ENCODE measurements around the gene WRAP73. TPM values are rescaled to one million over a fixed set of nuclear protein-coding genes. Genes with fewer than 3 reads are reported as not detected.

The WRAP73 gene
- polyA plus RNA-seq, 1 donor from 2014 or later = 29.7 TPM

DNA sequence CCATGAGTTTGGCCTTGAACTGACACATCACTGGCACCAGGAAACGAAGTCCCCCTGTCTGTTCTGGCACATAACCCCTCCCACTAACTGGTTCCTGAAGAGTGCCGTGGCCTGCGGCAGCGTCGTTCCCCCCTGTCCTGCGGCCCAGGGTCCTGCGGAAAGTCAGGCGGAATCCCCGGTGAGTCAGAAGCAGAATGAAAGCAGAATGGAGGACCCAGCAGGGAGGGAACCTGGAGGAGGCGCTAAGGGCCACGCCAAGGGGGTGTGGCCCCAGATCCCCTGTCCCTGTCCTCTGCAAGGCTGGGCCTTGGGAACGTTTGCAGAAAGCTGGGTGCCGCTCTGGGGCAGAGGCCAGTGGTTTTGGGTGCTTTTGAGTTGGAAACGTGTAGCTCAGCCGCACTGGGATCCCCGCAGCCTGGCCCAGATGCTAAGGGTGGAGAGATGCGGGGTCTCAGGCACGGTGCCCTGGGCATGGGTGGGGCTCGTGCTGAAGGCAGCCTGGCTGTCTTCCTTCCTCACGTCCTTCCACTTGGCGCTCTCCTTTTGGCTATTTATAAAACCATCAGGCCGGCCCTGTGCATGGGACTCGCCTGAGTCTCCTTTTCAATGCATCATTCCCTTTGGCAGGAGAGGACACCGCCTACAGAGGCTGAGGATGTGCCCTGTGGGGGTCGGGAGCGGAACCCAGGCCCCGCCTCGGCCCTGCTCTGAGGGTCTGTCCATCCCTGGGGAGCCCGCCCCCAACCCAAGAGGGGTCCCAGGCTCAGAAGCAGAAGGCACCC, 38.6 kb upstream of the WRAP73 start:
- H3K27ac Mint-ChIP-seq = no peak overlapping the region
- no peak overlapping the region for H3K4me3 Mint-ChIP-seq
- no peaks in the 10 kb centered on the region for H3K36me3 Mint-ChIP-seq
- peaks cover 0 to 3% (median 0%) of the 10 kb centered on the region in 3 donors for H3K4me1 Mint-ChIP-seq
- H3K9me3 Mint-ChIP-seq = no peaks in the 10 kb centered on the region
- peaks cover 5% of the 10 kb centered on the region for H3K27me3 Mint-ChIP-seq

GRCh38 chr1:3687504-3687903, 37.6 kb upstream of the WRAP73 start:
- no peaks in the 10 kb centered on the region for H3K9me3 Mint-ChIP-seq
- no peaks in the 10 kb centered on the region for H3K36me3 Mint-ChIP-seq
- peaks cover 0 to 4% (median 3%) of the 10 kb centered on the region in 3 donors for H3K4me1 Mint-ChIP-seq
- peaks cover 5% of the 10 kb centered on the region for H3K27me3 Mint-ChIP-seq
- H3K4me3 Mint-ChIP-seq = no peak overlapping the region
- no peak overlapping the region for H3K27ac Mint-ChIP-seq

DNA sequence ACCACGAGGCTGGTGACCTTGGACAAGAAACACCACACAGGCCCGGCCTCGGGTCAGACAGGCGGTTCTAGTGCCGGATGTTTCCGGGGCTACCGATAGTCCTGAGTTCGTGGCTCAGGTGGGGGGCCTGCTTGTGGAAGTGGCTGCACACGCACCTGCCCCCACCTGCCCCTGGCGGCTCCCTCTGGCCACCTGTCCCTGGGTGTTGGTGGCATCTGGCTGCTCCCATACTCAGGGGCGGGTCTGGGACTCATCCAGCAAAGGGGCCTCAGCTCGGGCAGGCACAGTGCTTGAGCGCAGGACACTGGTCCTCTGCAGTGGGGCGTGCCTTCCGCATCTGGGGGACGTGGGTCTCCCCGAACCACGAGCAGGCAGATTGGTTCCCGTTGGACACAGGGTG, 36.0 kb upstream of the WRAP73 start:
- no peak overlapping the region for H3K4me3 Mint-ChIP-seq
- peaks cover 0 to 4% (median 0%) of the 10 kb centered on the region in 3 donors for H3K4me1 Mint-ChIP-seq
- no peaks in the 10 kb centered on the region for H3K9me3 Mint-ChIP-seq
- H3K36me3 Mint-ChIP-seq = no peaks in the 10 kb centered on the region
- no peak overlapping the region for H3K27ac Mint-ChIP-seq
- H3K27me3 Mint-ChIP-seq = peaks cover 2% of the 10 kb centered on the region

DNA sequence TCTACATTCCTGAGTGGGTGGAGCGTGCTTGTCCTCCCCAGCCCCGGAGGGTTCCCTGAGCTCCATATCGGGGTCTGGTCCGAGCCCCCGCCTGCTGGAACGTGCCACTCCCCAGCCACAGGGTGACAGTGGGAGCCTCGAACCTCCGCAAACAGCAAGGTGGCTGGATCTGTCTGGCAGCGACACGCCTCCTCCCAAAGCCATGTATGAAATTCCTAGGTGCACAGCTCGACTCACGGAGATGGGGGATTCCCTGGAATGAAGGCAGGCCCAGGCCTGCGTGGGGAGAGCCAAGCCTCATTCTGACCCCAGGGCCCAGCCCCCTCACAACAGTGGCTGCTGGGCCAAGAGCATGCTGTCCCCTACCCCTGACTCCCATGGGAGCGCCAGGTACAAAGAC, 35.3 kb upstream of the WRAP73 start:
- no peaks in the 10 kb centered on the region for H3K9me3 Mint-ChIP-seq
- no peak overlapping the region for H3K27ac Mint-ChIP-seq
- peaks cover 2% of the 10 kb centered on the region for H3K27me3 Mint-ChIP-seq
- H3K4me1 Mint-ChIP-seq = peaks cover 3 to 10% (median 5%) of the 10 kb centered on the region in 3 donors
- H3K36me3 Mint-ChIP-seq = no peaks in the 10 kb centered on the region
- H3K4me3 Mint-ChIP-seq = peak overlapping the region in 1 of 4 donors; percentile 49

GRCh38 chr1:3683992-3684391, 34.1 kb upstream of the WRAP73 start:
- H3K27me3 Mint-ChIP-seq = peaks cover 2% of the 10 kb centered on the region
- peak overlapping the region in 1 of 4 donors; percentile 28 for H3K4me3 Mint-ChIP-seq
- H3K36me3 Mint-ChIP-seq = no peaks in the 10 kb centered on the region
- peaks cover 4 to 18% (median 9%) of the 10 kb centered on the region in 3 donors for H3K4me1 Mint-ChIP-seq
- no peak overlapping the region for H3K27ac Mint-ChIP-seq
- no peaks in the 10 kb centered on the region for H3K9me3 Mint-ChIP-seq

- Mint-ChIP-seq H3K9me3 (no peaks in the 10 kb centered on the region), H3K4me1 (peaks cover 6 to 20% (median 12%) of the 10 kb centered on the region in 3 donors), H3K36me3 (no peaks in the 10 kb centered on the region), H3K27me3 (peaks cover 2% of the 10 kb centered on the region), H3K4me3 (no peak overlapping the region), H3K27ac (peak overlapping the region in 2 of 3 donors; percentile 49 to 65)
These were observed 33.3 kb upstream of the WRAP73 start for GRCh38 chr1:3683197-3683596.

DNA sequence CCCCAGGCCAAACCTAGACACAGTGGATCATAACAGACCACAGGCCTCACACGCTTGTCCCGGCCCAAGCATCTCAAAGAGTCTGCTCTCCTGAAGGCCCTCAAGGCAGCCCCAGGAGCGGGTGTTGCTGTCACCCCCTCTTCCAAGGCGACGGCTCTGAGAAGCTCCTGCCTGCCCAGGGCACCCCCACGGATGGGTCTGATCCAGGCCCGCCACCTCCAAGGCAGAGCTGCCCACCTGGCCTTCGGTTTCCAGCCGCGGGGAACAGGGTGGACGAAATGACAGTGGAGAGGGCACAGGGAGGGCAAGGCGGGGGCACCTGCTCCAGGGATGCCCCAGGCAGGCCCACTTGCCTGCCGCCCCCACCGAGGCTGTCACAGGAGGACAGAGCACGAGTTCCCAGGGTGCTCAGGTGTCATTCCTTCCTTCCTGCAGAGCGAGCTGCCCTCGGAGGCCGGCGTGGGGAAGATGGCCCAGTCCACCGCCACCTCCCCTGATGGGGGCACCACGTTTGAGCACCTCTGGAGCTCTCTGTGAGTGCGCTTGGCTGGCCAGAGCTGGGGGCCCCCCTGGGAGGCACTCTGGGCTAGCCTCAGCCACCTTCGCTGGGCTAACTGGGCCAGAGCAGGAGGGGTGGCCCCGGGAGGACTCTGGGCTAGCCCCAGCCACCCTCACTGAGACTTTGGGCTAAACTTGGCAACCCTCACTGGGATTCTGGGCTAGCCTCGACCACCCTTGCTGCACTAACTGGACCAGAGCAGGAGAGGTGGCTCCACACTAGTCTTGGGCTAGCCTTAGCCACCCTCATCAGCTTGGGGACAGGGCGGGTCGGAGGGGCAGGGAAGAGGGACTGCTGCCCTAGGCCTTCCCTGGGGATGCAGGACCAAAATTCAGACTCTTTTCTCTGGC, 32.2 kb upstream of the WRAP73 start:
- H3K9me3 Mint-ChIP-seq = no peaks in the 10 kb centered on the region
- H3K4me3 Mint-ChIP-seq = no peak overlapping the region
- peaks cover 3% of the 10 kb centered on the region for H3K27me3 Mint-ChIP-seq
- H3K4me1 Mint-ChIP-seq = peaks cover 15 to 29% (median 22%) of the 10 kb centered on the region in 3 donors
- H3K36me3 Mint-ChIP-seq = no peaks in the 10 kb centered on the region
- peak overlapping the region in 1 of 3 donors; percentile 49 for H3K27ac Mint-ChIP-seq

GRCh38 chr1:3681231-3681897, 31.5 kb upstream of the WRAP73 start:
- H3K27ac Mint-ChIP-seq = peak overlapping the region in 1 of 3 donors; percentile 90
- peaks cover 3% of the 10 kb centered on the region for H3K27me3 Mint-ChIP-seq
- peaks cover 20 to 33% (median 28%) of the 10 kb centered on the region in 3 donors for H3K4me1 Mint-ChIP-seq
- no peaks in the 10 kb centered on the region for H3K36me3 Mint-ChIP-seq
- H3K9me3 Mint-ChIP-seq = no peaks in the 10 kb centered on the region
- no peak overlapping the region for H3K4me3 Mint-ChIP-seq

DNA sequence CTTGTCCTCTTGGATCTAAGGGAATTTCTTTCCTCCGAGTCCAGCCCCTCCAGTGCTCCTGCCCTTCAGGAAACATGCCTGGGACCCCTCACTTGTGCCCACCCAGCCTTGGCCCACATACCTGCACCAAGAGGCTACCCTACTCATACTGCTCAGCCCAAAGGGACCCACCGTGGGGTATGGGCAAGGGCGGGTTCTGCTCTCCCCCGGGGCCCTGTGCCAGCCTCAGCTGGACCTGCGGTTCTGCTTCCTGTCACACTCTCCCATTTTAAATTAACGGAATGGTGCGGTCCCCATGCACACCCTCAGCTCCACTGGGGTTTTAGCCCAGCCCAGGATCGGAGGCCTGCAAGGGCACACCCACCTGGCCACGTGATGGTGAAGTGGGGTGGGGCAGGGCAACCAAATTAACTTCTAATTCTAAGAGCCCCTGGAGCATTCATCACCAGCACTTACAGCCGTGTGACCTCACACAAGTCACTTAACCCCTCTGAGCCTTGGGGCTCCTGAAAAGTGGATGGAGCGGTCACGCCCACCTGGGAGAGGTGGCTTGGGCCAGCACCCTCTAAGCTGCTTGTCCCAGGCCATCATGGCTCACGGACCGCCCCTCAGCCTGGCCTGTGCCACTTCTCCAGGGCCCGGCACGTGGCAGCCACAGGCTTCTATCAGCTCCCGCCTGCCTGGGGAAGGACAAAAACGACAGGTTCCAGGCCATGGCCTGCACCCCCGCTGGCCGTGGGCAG, 30.8 kb upstream of the WRAP73 start:
- Mint-ChIP-seq H3K27me3 (peaks cover 3% of the 10 kb centered on the region), H3K4me1 (peaks cover 20 to 34% (median 28%) of the 10 kb centered on the region in 3 donors), H3K27ac (peak overlapping the region in 2 of 3 donors; percentile 63 to 90), H3K36me3 (no peaks in the 10 kb centered on the region), H3K4me3 (peak overlapping the region in 3 of 4 donors; percentile 44 to 87 (median 81)), H3K9me3 (no peaks in the 10 kb centered on the region)

DNA sequence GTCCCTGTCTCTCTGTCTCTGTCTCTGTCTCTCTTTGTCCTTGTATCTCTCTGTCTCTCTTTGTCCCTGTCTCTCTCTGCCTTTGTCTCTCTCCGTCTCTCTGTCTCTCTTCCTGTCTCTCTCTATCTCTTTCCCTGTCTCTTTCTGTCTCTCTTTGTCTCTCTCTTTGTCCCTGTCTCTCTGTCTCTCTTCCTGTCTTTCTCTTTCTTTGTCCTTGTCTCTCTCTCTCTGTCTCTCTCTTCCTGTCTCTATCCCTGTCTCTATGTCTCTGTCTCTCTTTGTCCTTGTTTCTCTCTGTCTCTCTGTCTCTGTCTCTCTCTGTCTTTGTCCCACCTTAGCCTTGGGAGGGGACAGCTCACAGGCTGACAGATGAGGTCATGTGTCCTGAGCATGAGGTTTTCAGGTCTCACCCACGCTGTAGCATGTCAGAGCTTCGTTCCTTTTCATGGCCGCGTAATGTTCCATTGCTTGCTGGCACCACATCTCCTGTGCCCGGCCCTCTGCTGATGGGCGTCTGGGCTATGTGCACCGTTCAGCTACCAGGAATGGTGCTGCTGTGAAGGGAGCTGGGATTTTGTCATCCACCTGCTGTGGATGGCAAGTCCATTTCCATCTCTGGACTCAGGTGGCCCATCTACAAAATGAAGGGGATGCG, 30.0 kb upstream of the WRAP73 start:
- peak overlapping the region in 3 of 4 donors; percentile 26 to 91 (median 87) for H3K4me3 Mint-ChIP-seq
- H3K27ac Mint-ChIP-seq = peak overlapping the region; percentile 59 to 90 (median 80)

DNA sequence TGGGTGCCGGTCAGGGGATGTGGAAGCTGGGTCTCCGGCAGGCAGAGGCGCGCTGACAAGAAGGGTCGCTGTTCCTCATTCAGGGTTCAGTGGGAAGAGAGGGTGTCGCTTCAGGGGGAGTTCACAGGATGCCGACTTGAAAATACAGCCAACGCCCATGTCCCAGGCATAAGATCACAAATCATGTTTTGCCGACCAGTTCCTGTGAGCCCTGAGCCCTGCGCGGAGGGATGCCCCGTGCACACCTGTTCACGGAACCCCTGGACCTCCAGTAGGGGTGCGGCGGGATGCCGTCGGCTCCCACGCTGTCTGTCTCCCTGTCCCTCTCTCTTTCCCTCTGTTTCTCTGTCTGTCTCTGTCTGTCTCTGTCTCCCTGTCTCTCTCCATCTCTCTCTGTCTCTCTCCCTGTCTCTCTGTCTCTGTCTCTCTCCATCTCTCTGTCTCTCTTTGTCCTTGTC, 29.2 kb upstream of the WRAP73 start:
- no peaks in the 10 kb centered on the region for H3K9me3 Mint-ChIP-seq
- H3K27me3 Mint-ChIP-seq = peaks cover 3% of the 10 kb centered on the region
- peaks cover 20 to 37% (median 28%) of the 10 kb centered on the region in 3 donors for H3K4me1 Mint-ChIP-seq
- peak overlapping the region in 3 of 4 donors; percentile 79 to 91 (median 83) for H3K4me3 Mint-ChIP-seq
- H3K36me3 Mint-ChIP-seq = no peaks in the 10 kb centered on the region
- peak overlapping the region; percentile 71 to 92 (median 80) for H3K27ac Mint-ChIP-seq

More for the DNA sequence above, 30.0 kb upstream of the WRAP73 start:
- Mint-ChIP-seq H3K27me3 (peaks cover 3% of the 10 kb centered on the region), H3K9me3 (no peaks in the 10 kb centered on the region), H3K4me1 (peaks cover 20 to 37% (median 28%) of the 10 kb centered on the region in 3 donors), H3K36me3 (no peaks in the 10 kb centered on the region)

GRCh38 chr1:3678361-3679097, 28.6 kb upstream of the WRAP73 start:
- peaks cover 5% of the 10 kb centered on the region for H3K27me3 Mint-ChIP-seq
- peaks cover 24 to 40% (median 29%) of the 10 kb centered on the region in 3 donors for H3K4me1 Mint-ChIP-seq
- peak overlapping the region; percentile 80 to 92 (median 80) for H3K27ac Mint-ChIP-seq
- no peaks in the 10 kb centered on the region for H3K36me3 Mint-ChIP-seq
- H3K9me3 Mint-ChIP-seq = no peaks in the 10 kb centered on the region
- H3K4me3 Mint-ChIP-seq = peak overlapping the region in 3 of 4 donors; percentile 79 to 91 (median 84)

DNA sequence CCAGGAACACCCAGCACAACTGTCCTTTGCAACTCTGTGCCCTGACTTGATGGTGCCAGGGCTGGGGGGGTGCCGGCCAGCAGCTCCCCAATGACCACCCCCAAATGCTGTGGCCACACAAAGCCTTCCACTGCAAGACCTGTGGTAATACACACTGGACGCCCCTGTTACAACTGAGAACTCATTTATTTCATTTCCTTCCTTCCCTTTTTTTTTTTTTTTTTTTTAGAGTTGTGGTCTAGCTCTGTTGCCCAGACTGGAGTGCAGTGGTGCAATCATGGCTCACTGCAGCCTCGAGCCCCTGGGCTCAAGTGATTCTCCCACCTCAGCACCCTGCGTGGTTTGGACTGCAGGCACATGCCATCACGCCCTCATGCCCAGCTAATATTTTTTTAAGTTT, 27.6 kb upstream of the WRAP73 start:
- H3K9me3 Mint-ChIP-seq = no peaks in the 10 kb centered on the region
- H3K27me3 Mint-ChIP-seq = peaks cover 7% of the 10 kb centered on the region
- peak overlapping the region; percentile 80 to 92 (median 90) for H3K27ac Mint-ChIP-seq
- H3K4me3 Mint-ChIP-seq = peak overlapping the region; percentile 44 to 91 (median 76)
- peaks cover 33 to 46% (median 34%) of the 10 kb centered on the region in 3 donors for H3K4me1 Mint-ChIP-seq
- peaks cover 4% of the 10 kb centered on the region for H3K36me3 Mint-ChIP-seq
